Measurements from ENCODE around the gene SHISAL1. TPM values are rescaled to one million over a fixed set of nuclear protein-coding genes. Genes with fewer than 3 reads are reported as not detected.

Gene SHISAL1
- total and polyA plus RNA-seq, 10 of the 15 experiments (the other 5 are each of a cell fraction or from before 2014, with no cell fraction given) = not detected

GRCh38 chr22:44305888-44306287 is 6.9 kb downstream of the SHISAL1 start (continued):
- TF ChIP-seq HSF1 (IDR thresholded peaks at IDR 0.05; ENCODE audit: low read depth, low read length) = no peak
- TF ChIP-seq SUPT20H (IDR thresholded peaks at IDR 0.05; ENCODE audit: borderline replicate concordance, control insufficient read depth, low read depth, low read length) = no peak
- TF ChIP-seq STAT1 (conservative IDR thresholded peaks at IDR 0.05) = no peak
- TF ChIP-seq ATF3 (IDR thresholded peaks at IDR 0.05; ENCODE audit: borderline replicate concordance, extremely low read depth, low read depth, low read length) = no peak
- TF ChIP-seq ZNF592 (IDR thresholded peaks at IDR 0.05) = no peak
- no peak for TF ChIP-seq TAF1 (IDR thresholded peaks at IDR 0.05; ENCODE audit: borderline replicate concordance, low read depth, low read length)
- TF ChIP-seq STAT3 (IDR thresholded peaks at IDR 0.05; ENCODE audit: low read depth, low read length) = no peak
- TF ChIP-seq YY1 (IDR thresholded peaks at IDR 0.05; ENCODE audit: low read depth, low read length) = no peak
- no peak for TF ChIP-seq ASH2L (IDR thresholded peaks at IDR 0.05; ENCODE audit: borderline replicate concordance, low read depth)
- no peak for TF ChIP-seq TCF7 (IDR thresholded peaks at IDR 0.05; ENCODE audit: borderline replicate concordance)
- no peak for TF ChIP-seq CBX5 (IDR thresholded peaks at IDR 0.05; ENCODE audit: low read depth)

Measured in GM12878 (cell line).